CD4-positive, CD25-positive, alpha-beta regulatory T cell (primary cell): ENCODE measurements around the gene COG3. TPM values are rescaled to one million over a fixed set of nuclear protein-coding genes. Genes with fewer than 3 reads are reported as not detected.

ENCODE experiments used
- ATAC-seq, 2 donors: fragments of 150-1000 bp; cut with Tn5 transposase; one replicate each; pipeline ENCODE4 v1.10.0; 2021; ENCODE audit warnings: low read depth in 2 of 2, moderate number of reproducible peaks in 2 of 2, moderate library complexity in 1 of 2
- DNase-seq, 3 donors: peaks; one replicate each; pipeline versions ENCODE4 v3.0.0 to v3.0.0-alpha.2; 2012 to 2022; ENCODE audit warnings: mixed read lengths in 1 of 3
- H3K27ac ChIP-seq: one replicate; pipeline ENCODE4 v1.7.0; 2013; ENCODE audit warnings: mild to moderate bottlenecking, low read length; ENCODE audit not compliant: insufficient read depth, poor library complexity, severe bottlenecking
- H3K27me3 ChIP-seq: one replicate; pipeline ENCODE4 v1.7.0; 2013; ENCODE audit warnings: low read length; ENCODE audit not compliant: control insufficient read depth, insufficient read depth
- H3K36me3 ChIP-seq: one replicate; pipeline ENCODE4 v1.7.0; 2013; ENCODE audit warnings: mild to moderate bottlenecking, low read length, moderate library complexity; ENCODE audit not compliant: control insufficient read depth, insufficient read depth
- H3K4me1 ChIP-seq: 2 replicates; pipeline ENCODE4 v1.7.0; 2013; ENCODE audit warnings: mild to moderate bottlenecking, low read length; ENCODE audit not compliant: insufficient read depth, control insufficient read depth, poor library complexity, severe bottlenecking
- H3K4me3 ChIP-seq: one replicate; pipeline ENCODE4 v1.7.0; 2013; ENCODE audit warnings: low read depth, mild to moderate bottlenecking, low read length, moderate library complexity
- H3K9me3 ChIP-seq, 2 experiments: 1 replicate in 1 of 2; 2 replicates in 1 of 2; pipeline ENCODE4 v1.7.0; 2013; ENCODE audit warnings: low read length in 2 of 2, mild to moderate bottlenecking in 1 of 2, moderate library complexity in 1 of 2; ENCODE audit not compliant: control insufficient read depth in 2 of 2
- H3K27ac Mint-ChIP-seq, 3 donors: one replicate each; pipeline ENCODE4 v1.8.0; 2020 to 2022; ENCODE audit warnings: mild to moderate bottlenecking in 3 of 3, mixed read lengths in 3 of 3, moderate library complexity in 2 of 3
- H3K27me3 Mint-ChIP-seq: one replicate; pipeline ENCODE4 v1.8.0; 2022; ENCODE audit warnings: mild to moderate bottlenecking, mixed read lengths
- H3K36me3 Mint-ChIP-seq: one replicate; pipeline ENCODE4 v1.8.0; 2020; ENCODE audit warnings: mixed read lengths
- H3K4me1 Mint-ChIP-seq, 4 donors: one replicate each; pipeline ENCODE4 v1.8.0; 2020 to 2022; ENCODE audit warnings: mixed read lengths in 4 of 4, mild to moderate bottlenecking in 1 of 4
- H3K4me3 Mint-ChIP-seq, 4 donors: one replicate each; pipeline ENCODE4 v1.8.0; 2020 to 2022; ENCODE audit warnings: mild to moderate bottlenecking in 4 of 4, mixed read lengths in 4 of 4, moderate library complexity in 3 of 4
- H3K9me3 Mint-ChIP-seq, 7 donors: one replicate each; pipeline ENCODE4 v1.8.0; 2020 to 2022; ENCODE audit warnings: mixed read lengths in 7 of 7, mild to moderate bottlenecking in 3 of 7, moderate library complexity in 2 of 7
- polyA plus RNA-seq, 4 donors: library from polyadenylated mRNA; unstranded; fragments of 300-500 nt; fragmentation: Illumina TruSeq; gene quantifications; one replicate each; pipeline ENCODE4 v1.2.3, GENCODE V29; 2021
- total RNA-seq: library from RNA; stranded (reverse); gene quantifications from one replicate; pipeline ENCODE4 v1.2.3, GENCODE V29; 2022

Gene COG3
- total and polyA plus RNA-seq, 5 donors from 2014 or later, result 18.0 to 48.9 (median 32.3) TPM

DNA sequence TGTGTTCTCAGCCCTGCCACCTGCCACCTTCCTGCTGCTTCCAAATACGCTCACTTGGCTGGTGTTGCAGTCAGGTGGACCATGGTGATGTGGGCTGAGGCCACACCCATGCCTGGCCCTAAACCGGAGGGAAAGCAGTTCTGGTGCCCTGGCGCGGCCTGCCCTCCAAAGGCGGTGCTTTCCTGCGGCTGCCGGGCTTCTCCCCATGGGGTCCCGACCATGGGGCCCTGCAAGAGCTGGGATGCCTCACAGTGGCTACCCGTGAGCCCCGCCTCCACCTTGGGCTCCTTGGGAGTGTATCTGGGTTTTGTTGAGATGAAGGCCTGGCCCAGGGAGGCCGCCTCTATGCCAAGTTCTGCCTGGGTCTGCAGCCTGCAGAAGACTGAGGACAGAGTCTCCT, 77.1 kb downstream of the COG3 start:
- no peak for DNase-seq
- Mint-ChIP-seq H3K27ac (no peak overlapping the region), H3K27me3 (no peaks in the 10 kb centered on the region), H3K9me3 (no peaks in the 10 kb centered on the region), H3K4me3 (no peak overlapping the region), H3K36me3 (no peaks in the 10 kb centered on the region), H3K4me1 (peaks cover 4 to 15% (median 4%) of the 10 kb centered on the region in 4 donors)
- H3K4me1 ChIP-seq, result no peaks in the 10 kb centered on the region
- H3K27ac ChIP-seq, result no peak overlapping the region
- no peak overlapping the region for H3K4me3 ChIP-seq
- no peaks in the 10 kb centered on the region for H3K36me3 ChIP-seq
- no peaks in the 10 kb centered on the region for H3K9me3 ChIP-seq
- no peak for ATAC-seq
- H3K27me3 ChIP-seq, result no peaks in the 10 kb centered on the region

DNA sequence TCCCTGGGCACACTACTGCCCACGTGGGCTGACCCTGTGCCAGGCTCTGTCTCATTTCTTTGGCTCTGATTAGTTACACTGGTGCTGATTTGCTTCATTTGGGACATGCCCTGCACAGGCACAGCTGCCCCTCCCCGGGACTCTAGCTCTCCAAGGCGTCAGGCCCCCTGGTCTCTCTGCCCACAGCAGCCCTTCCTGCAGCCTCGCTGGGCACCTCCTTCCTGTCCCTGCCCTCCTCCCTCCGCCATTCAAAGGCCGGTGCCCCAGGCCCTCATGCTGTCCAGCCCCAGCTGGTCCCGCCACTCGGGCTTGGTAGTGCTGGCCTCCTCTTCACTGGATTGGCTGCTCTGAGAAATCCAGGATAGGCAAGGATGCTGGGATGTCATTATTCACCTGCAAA, 77.7 kb downstream of the COG3 start:
- Mint-ChIP-seq H3K4me3 (no peak overlapping the region), H3K4me1 (peaks cover 0 to 9% (median 2%) of the 10 kb centered on the region in 4 donors), H3K27me3 (peaks cover 3% of the 10 kb centered on the region), H3K27ac (no peak overlapping the region), H3K9me3 (no peaks in the 10 kb centered on the region), H3K36me3 (no peaks in the 10 kb centered on the region)
- Histone ChIP-seq H3K27ac (no peak overlapping the region), H3K36me3 (no peaks in the 10 kb centered on the region), H3K9me3 (no peaks in the 10 kb centered on the region), H3K27me3 (no peaks in the 10 kb centered on the region), H3K4me3 (no peak overlapping the region), H3K4me1 (no peaks in the 10 kb centered on the region)
- DNase-seq (no peak), ATAC-seq (no peak)

DNA sequence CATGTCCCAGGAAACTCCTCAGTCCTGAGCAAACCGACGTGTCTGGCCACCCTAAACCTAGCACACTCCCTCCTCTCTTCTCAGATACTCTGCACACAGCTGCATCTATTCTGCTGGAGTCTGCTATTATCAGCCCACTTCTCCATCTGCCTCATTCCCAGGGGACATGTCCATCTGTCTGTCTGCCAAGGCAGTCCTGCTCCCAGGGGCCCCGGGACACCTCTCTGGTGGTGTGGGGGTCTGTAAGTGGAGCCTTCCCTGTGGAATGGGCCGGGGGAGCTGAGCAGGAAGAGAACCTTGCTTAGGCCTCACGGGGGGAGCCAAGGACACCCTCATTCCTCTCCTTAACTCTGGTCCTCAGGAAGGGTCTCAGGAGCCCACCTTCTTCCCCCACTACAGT, 78.1 kb downstream of the COG3 start:
- peaks cover 4% of the 10 kb centered on the region for H3K27me3 Mint-ChIP-seq
- H3K9me3 ChIP-seq, result no peaks in the 10 kb centered on the region
- H3K9me3 Mint-ChIP-seq, result no peaks in the 10 kb centered on the region
- H3K4me1 ChIP-seq, result no peaks in the 10 kb centered on the region
- no peak overlapping the region for H3K27ac Mint-ChIP-seq
- H3K36me3 ChIP-seq, result no peaks in the 10 kb centered on the region
- ATAC-seq, result no peak
- H3K27me3 ChIP-seq, result no peaks in the 10 kb centered on the region
- no peak overlapping the region for H3K4me3 Mint-ChIP-seq
- DNase-seq, result no peak
- H3K27ac ChIP-seq, result no peak overlapping the region
- peaks cover 0 to 4% (median under 1%) of the 10 kb centered on the region in 4 donors for H3K4me1 Mint-ChIP-seq
- H3K4me3 ChIP-seq, result no peak overlapping the region
- H3K36me3 Mint-ChIP-seq, result no peaks in the 10 kb centered on the region

DNA sequence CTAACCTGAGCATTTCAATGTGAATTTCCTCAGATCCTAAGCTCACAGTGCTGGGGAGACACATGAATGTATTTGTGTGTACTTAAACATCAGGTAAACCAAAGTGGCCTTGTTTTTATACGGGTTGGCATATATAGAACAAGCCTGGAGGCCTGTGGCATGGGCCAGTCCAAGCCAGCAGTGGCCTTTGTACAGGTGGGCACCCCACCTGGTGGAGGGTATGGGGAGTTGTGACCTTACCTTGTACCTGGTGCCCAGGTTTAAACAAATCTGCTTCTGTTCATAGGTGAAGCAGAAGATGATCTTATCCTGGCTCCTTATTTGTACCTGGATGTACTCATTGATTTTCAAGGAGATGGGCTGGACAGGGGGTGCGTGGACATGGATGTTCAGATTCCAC, 79.8 kb downstream of the COG3 start:
- Mint-ChIP-seq H3K36me3 (no peaks in the 10 kb centered on the region), H3K4me3 (no peak overlapping the region), H3K9me3 (no peaks in the 10 kb centered on the region), H3K27me3 (peaks cover 14% of the 10 kb centered on the region), H3K4me1 (peaks cover 0 to 1% (median 0%) of the 10 kb centered on the region in 4 donors), H3K27ac (no peak overlapping the region)
- Histone ChIP-seq H3K36me3 (no peaks in the 10 kb centered on the region), H3K9me3 (no peaks in the 10 kb centered on the region), H3K4me3 (no peak overlapping the region), H3K4me1 (no peaks in the 10 kb centered on the region), H3K27ac (no peak overlapping the region), H3K27me3 (peaks cover 2% of the 10 kb centered on the region)
- no peak for ATAC-seq
- no peak for DNase-seq

DNA sequence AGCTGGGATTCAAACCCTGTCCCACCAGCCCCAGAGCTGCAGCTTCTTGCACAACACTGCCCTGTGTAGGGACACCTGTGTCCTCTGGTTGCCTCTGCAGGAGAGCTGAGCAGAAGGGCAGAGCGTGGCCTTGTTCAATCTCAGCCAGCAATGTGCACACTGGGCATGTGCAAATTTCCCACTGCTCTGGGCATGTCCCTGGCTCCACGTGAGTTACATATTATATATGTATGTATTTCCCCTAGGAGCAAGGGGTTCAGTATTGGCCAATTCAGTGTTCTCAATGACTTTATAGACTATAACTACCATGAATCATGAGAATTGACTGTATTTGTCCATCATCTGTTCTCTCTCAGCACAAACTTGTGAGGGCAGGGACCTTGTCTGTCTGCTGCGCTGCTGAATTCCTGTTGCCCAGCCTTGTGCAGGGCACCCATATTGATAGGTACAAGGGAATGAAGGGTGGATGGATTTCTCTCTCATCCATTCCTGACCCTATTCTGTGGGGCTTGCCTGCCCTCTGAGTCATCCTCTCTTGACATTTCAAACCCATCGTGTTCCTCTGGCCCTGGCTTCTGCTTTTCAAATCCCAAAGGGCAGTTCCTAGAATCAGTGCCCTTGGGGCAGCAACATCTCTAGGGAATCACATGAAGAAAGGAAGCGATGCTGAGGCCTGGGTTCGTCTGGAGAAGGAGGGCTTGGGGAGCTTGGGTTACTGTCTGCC, 81.1 kb downstream of the COG3 start:
- H3K27me3 ChIP-seq, result peaks cover 2% of the 10 kb centered on the region
- H3K4me1 ChIP-seq, result no peaks in the 10 kb centered on the region
- H3K36me3 Mint-ChIP-seq, result no peaks in the 10 kb centered on the region
- H3K27ac ChIP-seq, result no peak overlapping the region
- H3K27ac Mint-ChIP-seq, result no peak overlapping the region
- peaks cover 18% of the 10 kb centered on the region for H3K27me3 Mint-ChIP-seq
- H3K9me3 ChIP-seq, result no peaks in the 10 kb centered on the region
- ATAC-seq (no peak), DNase-seq (no peak)
- no peaks in the 10 kb centered on the region for H3K9me3 Mint-ChIP-seq
- H3K4me3 Mint-ChIP-seq, result no peak overlapping the region
- H3K4me3 ChIP-seq, result no peak overlapping the region
- H3K4me1 Mint-ChIP-seq, result no peaks in the 10 kb centered on the region
- no peaks in the 10 kb centered on the region for H3K36me3 ChIP-seq

DNA sequence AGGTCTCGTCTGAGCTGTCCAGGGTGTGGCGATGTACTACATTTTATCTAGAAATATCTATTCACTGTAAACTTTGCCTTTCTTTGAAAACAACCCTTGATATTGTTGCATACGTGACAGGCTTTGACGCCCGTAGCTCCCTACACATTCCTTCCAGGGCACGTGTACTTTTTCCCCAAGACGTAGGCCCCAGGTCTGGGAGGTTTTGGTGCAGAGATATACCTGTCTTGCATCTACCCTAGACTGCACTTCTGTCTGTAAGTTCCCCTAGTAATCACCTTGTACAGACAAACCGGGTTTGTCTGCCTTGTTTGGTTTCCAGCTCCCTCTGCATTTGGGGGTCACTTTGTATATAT, 81.6 kb downstream of the COG3 start:
- DNase-seq (no peak), ATAC-seq (no peak)
- Histone ChIP-seq H3K4me3 (no peak overlapping the region), H3K4me1 (no peaks in the 10 kb centered on the region), H3K27ac (no peak overlapping the region), H3K27me3 (peaks cover 2% of the 10 kb centered on the region), H3K9me3 (no peaks in the 10 kb centered on the region), H3K36me3 (no peaks in the 10 kb centered on the region)
- Mint-ChIP-seq H3K27me3 (peaks cover 18% of the 10 kb centered on the region), H3K27ac (no peak overlapping the region), H3K9me3 (no peaks in the 10 kb centered on the region), H3K4me1 (no peaks in the 10 kb centered on the region), H3K36me3 (no peaks in the 10 kb centered on the region), H3K4me3 (no peak overlapping the region)

DNA sequence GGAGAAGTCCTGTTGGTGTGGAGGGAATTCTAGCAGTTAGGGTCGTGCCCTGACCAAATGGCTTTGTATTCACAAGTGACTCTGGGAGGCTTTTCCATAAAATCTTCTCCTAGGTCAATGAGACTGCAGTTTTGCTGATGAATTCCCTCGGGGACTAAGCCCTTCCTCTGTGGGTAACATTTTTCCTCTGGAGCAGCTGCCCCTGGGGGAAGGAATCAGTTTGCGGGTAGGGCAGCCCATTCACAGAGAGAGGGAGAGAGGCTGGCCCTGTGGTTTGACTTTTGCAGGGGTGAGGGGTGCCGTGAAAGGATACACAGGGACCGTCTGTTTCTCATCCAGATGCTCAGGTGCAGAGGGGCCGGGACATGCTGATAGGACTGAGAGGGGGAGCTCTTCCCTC, 83.5 kb downstream of the COG3 start:
- no peak overlapping the region for H3K4me3 ChIP-seq
- no peaks in the 10 kb centered on the region for H3K9me3 Mint-ChIP-seq
- no peaks in the 10 kb centered on the region for H3K36me3 Mint-ChIP-seq
- no peak overlapping the region for H3K27ac Mint-ChIP-seq
- H3K27me3 ChIP-seq, result peaks cover 2% of the 10 kb centered on the region
- ATAC-seq, result no peak
- H3K4me1 ChIP-seq, result no peaks in the 10 kb centered on the region
- H3K36me3 ChIP-seq, result no peaks in the 10 kb centered on the region
- H3K4me1 Mint-ChIP-seq, result no peaks in the 10 kb centered on the region
- no peaks in the 10 kb centered on the region for H3K9me3 ChIP-seq
- no peak overlapping the region for H3K4me3 Mint-ChIP-seq
- no peak for DNase-seq
- no peak overlapping the region for H3K27ac ChIP-seq
- peaks cover 27% of the 10 kb centered on the region for H3K27me3 Mint-ChIP-seq

DNA sequence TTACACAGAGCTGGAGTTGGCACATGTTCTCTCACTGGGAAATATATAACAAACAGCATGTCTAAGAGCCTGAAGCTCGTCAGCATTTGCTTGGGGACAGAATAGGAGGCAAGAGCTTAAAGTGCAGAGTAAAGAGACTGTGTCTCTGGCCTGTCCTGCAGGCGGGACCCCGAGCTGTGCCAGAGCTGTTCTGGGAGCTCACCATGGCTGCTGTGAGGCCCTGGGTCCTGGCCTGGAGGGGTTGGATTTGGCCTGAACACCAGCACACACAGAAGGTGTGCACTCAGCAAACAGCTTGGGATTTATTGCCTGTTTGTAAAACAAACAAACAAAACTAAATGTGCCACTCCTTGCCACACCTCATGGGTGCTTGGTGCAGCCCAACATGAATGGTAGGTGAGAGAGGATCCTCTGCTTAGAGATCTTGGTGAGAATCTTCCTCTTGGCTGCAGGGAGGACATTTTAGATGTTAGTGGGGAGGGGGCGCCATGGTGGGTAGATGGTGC, 89.9 kb downstream of the COG3 start:
- Mint-ChIP-seq H3K36me3 (no peaks in the 10 kb centered on the region), H3K4me3 (no peak overlapping the region), H3K4me1 (no peaks in the 10 kb centered on the region), H3K27ac (no peak overlapping the region), H3K27me3 (peaks cover 19% of the 10 kb centered on the region), H3K9me3 (peaks cover 0 to 4% (median 0%) of the 10 kb centered on the region in 7 donors)
- Histone ChIP-seq H3K36me3 (no peaks in the 10 kb centered on the region), H3K27me3 (no peaks in the 10 kb centered on the region), H3K27ac (no peak overlapping the region), H3K9me3 (no peaks in the 10 kb centered on the region), H3K4me3 (no peak overlapping the region), H3K4me1 (no peaks in the 10 kb centered on the region)
- ATAC-seq (no peak), DNase-seq (no peak)
